Stimulated activated naive CD8-positive, alpha-beta T cell treated with anti-CD3 and anti-CD28 coated beads, Interleukin-15, Interleukin-2, amounts not matched to agents 100 U/mL and 50 U/mL, for 24 hours (primary cell): ENCODE data around the gene USHBP1.

Experiments used
- ATAC-seq: fragments of 150-1000 bp; cut with Tn5 transposase; one replicate; pipeline ENCODE4 v1.10.0; 2021
- DNase-seq: peaks from one replicate; pipeline ENCODE4 v3.0.0; 2021

USHBP1 gene

DNA sequence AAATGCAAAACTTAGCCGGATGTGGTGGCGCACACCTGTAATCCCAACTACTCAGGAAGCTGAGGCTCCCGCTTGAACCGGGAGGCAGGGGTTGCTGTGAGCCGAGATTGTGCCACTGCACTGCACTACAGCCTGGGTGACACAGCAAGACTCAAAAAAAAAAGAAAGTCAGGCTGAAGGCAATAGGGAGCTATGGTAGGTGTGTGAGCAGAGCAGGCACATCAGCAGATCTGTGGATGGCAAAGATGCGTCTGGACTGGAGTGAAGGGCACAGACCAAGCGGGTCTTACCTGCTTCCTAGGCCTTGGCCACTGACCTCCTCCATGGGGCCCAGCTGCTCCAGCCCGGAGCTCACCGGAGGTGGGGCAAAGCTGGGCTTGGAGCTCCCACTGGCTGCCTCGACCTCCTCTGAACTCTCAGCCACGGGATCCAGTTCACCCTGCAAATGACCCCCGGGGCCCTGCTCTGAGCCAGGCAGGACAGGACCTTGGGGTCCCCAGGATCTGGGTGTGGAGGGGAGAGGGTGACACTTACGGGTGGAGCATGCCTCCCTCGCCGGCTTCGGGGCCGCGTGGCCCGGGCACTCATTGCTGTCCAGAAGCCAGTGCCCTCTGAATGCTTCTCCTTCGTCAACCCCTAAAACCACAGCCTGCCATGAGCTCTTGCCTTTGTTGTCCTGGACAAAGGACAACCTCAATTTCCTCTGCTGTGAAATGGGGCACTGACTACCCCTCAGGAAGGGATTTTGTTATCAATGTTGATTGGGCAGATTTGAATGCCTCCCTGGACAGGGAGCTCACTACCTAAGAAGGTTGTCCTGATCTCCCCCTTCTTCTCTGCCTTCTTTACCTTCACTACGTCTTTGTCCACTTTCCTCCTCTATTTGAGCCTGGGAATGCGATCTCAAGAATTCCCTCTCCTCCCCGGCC lies 569 bp downstream of the USHBP1 start:
- ATAC-seq = no peak
- no peak for DNase-seq

DNA sequence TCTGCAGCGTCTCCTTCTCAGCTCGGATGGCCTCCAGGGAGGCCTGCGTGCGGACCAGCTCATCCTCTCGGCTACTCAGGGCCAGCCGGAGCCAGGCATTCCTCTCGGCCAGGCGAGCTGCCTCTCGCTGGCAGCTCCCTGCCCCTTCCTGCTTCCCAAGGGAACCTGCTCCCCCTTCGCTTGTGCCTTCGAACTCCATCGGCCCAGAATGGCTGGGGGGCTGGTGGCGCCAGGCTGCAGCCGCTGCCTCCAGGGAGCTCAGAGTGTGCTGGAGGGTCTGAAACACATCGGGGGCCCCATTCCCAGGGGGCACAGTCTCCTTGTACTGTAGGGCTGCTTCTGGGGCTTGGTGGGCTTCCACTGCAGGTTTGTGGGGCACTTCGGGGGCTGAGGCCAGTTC lies 2.0 kb downstream of the USHBP1 start:
- no peak for ATAC-seq
- no peak for DNase-seq

GRCh38 chr19:17260842-17261325 lies 3.7 kb downstream of the USHBP1 start:
- peak; percentile 93 for DNase-seq
- ATAC-seq = peak; percentile 99

DNA sequence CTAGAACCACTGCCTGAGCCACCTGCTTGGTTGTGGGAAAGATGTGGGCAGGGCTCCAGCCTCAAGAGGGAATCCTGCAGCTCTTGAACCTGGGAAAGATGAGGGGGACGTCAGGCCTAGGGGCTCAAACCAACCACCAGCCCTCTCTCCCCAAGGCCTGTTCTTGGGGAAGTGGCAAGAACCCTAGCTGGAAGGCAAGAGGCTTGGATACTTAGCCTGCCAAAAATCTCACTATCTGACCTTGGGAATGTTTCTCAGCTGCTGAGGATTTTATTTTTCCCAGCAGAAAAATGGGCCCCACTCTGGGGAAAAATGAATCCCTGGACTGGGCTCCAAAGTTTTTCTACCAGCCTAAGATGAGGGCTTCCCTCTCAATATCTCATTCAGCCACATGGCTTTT lies 4.6 kb downstream of the USHBP1 start:
- no peak for DNase-seq
- ATAC-seq = no peak

DNA sequence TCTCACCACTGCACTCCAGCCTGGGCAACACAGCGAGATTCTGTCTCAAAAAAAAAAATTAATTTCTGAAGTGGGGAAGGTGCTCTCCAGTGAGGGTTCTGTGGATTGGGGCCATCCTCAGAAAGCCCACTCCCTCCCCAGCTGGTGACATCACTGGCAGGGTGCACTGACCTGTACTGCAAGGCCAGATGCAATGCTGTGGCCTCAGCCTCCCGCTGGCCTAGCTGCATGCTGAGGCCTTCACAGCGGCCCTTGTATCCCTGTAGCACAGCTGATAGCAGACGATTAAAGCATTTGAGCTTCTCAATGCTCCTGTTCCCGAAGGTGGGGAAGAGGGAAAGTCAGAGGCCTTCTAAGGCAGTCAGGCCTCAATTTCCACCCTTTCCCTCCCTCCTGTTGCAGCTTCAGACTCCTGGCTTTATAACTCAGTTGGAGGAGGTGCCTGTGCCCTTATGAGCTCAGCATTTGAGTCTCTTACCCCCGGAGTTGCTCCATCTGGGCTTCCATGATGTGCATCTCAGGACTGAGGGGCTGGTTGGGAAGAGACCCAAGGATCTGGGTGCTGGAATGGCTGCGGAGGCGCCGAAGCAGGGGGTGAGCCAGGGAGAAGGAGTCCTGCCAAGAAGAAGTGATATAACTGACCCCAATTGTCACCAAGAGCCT lies 5.3 kb downstream of the USHBP1 start:
- DNase-seq = no peak
- ATAC-seq = no peak

- DNase-seq = no peak
- no peak for ATAC-seq
Observed at GRCh38 chr19:17256130-17256529, 8.4 kb downstream of the USHBP1 start.

DNA sequence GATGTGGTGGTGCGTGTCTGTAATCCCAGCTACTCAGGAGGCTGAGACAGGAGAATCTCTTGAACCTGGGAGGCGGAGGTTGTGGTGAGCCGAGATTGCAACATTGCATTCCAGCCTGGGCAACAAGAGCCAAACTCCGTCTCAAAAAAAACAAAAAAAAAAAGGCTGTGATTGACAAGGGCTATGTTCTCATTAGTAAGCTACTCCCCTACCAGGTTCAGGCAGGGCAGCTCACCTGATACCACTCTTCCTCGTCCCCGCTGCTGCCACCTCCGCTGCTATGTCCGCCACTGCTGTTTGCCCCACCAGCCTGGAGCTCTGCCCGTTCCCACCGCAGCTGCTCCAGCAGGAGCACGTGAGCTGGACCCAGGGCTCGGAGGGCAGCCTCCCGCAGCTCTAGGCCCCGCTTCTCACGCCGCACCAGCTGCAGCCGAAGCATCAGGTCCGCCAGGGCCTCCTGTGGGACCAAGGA lies 9.4 kb downstream of the USHBP1 start:
- ATAC-seq (no peak), DNase-seq (no peak)

DNA sequence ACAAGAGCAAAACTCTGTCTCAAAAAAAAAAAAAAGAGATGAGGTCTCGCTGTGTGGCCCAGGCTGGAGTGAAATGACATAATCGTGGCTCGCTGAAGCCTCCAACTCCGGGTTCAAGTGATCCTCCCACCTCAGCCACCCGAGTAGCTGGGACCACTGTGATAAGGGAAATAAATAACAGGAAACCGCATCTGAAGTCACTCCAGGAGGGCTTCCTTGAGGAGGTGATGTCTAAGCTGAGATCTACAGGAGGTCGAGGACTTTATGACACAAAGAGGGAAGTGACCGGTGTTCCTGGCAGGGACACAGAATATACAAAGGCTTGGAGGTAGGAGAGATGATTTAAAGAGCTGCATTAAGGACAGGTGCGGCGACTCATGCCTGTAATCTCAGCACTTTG lies 9.9 kb downstream of the USHBP1 start:
- ATAC-seq (no peak), DNase-seq (no peak)

DNA sequence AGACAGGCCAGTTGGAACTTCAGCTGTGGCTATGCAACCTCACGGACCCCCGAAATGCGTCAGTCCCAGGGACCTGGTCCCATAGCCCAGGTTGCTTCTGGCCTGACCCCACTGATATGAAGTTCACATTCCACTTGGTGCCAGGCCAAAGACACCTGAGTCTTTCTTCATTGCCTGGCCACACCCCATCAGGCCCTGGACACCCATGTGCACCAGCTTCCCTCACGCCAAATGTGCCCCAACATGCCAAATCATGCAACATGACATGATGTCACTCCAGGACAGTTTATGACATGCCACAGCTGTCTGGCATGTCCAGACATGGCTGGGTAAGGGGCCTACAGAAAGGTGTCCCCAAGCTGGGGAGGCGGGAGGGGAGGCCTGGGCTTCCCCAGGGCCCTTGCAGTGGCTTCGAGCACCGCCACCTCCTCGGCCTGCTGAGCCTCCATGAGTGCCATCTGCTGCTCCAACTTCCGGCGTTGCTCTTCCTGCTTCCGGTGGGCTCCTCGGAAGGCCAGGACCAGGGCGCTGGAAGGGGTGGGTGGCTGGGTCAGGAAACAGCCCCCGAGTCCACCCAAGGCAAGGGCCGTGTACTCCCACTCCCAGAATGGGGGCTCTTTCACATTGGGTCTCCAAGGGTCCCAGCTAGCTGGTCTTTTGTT lies 14.5 kb downstream of the USHBP1 start:
- ATAC-seq = no peak
- no peak for DNase-seq

GRCh38 chr19:17248011-17248776 lies 16.4 kb downstream of the USHBP1 start:
- DNase-seq (no peak), ATAC-seq (no peak)

DNA sequence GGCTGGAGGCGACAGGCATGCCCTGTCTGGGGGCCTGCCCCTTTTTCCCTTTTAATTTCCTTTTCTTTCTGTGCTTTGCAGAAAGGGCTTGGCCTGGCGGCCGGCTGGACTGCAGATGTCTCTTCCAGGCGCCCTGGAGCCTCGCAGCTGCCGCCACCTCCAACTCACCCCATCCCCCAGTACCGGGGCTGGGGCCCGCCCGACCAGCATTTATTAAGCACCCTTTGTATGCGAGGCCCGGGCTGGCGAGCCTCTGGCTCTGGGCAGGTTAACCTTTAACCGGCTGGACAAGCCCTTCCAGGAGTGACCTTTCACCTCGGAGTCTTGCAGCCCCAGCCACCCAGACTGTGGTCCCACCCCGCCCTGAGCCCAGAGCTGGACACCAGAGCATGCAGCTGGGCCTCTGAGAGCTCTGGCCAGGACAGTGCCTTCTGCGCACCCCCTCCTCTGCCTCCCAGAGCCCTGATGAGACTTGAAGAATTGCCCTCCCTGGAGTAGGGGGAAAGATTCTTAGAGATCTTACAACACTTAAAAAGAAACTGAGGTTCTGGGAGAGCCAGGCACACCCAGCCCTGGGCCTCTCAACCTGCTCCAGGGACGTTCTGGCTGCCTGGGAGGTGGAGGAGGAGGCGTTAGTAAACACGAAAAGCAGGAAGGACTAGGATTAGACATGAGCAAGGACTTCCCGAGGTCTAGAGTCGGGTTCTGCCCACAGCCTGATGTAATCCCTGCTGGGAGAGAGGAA lies 17.7 kb downstream of the USHBP1 start:
- DNase-seq (no peak), ATAC-seq (no peak)

GRCh38 chr19:17245535-17245984 lies 19.0 kb downstream of the USHBP1 start, which contains the start of gene NR2F6:
Gene NR2F6 (minus strand): TSS chr19:17245919. CDS start chr19:17245220, 699 bp downstream.
- no peak for ATAC-seq
- DNase-seq = no peak

GRCh38 chr19:17244618-17245534 lies 19.7 kb downstream of the USHBP1 start:
- DNase-seq (no peak), ATAC-seq (no peak)

DNA sequence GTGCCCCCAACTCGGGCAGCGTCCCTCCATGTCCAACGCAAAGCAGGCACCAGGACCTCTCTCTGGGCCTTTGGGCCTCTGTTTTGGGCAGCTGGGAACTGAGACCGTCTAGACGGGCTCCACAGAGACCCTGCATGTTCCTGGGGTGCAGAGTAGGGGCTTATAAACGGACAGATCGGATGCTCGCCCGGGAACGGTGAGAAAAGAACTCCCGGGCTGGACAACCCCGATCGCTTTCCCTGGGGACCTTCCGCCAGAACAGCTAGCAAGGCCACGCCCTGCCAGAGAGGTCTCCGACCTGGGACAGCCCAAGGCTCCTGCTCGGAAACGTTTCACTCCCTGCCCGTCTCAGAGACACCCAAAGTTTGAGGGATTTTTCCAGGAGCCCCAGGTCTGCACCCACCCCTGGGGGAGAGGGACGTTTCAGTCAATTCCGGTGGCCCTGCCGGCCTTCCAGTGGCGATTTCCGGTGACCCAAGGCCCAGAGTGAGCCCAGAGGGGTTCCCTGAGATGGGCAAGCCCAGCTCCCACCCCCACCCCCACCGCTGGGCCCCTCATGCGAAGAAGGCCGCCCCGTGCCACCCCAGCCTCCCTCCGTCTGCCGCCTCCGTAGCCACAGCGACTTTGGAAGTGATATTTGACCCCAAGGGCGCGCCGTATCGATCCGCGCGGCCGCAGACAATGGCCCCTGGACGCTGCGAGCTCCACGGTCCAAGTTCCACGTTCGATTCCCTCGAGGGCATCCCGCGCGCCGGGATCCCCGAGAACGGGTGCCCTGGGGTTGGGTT lies 20.5 kb downstream of the USHBP1 start:
- ATAC-seq (no peak), DNase-seq (no peak)

- no peak for ATAC-seq
Observed at GRCh38 chr19:17243211-17243829, 21.2 kb downstream of the USHBP1 start.

DNA sequence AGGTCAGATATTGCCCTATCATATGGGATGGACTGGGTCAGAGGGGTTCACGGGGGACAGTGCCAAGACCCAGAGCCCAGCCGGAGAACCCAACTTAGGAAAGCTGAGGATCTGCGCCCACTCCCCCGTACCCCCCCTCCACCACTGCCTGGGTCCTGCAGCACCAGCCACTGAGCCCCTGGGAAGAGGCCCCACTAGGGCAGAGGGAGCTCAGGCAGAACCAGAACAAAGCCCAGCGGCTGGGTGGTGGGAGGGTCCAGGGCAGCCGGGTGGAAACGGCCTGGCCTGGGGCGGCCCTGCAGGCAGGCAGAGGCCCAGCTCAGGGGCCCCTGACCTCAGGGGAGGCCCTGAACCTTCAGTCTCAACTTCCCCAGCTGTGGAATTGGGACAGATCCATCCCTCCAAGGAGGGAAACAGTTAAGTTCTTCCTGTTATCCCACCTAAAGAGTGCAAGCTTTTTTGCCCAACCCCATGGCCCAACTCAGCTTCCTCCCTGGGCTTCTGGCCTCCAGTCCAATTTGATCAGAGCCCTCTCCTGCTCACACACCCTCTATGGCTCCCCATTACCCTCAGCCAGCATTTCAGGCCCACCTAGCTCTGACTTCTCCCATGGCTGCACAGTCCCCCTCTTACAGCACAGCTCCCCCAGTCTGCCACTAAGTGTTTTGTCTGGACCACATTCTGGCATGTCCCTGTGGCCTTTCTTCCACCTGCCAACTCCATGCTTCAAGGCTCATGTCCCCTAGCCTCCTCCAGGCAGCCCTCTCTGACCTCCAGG lies 21.9 kb downstream of the USHBP1 start:
- no peak for DNase-seq
- no peak for ATAC-seq

More at GRCh38 chr19:17243211-17243829, 21.2 kb downstream of the USHBP1 start:
- DNase-seq = no peak

DNA sequence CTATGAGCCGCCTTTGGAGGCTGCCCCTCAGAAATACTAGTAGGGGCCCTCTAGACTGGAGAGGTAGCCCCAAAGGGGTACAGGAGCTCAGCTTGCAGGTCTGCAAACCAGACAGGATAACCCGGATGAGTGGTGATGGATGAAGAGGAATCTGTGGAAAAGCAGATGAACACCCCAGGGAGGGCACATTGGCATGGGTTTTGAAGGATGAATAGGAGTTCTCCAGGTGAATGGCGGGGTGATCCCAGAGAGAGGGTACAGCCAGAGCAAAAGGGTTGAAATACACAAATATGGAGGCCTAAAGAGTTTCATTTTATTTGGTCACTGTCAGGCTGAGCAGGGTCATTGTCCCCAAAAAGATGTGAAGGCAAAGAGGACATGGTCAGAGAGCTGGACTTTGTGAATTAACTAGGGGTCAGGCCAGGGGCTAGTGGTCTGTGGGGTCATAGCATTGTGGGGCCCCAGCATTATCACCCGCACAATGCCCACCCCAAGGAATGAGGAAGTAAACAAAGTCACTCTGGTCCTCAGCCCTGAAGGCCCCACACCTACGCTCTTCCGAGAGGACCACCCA lies 23.6 kb downstream of the USHBP1 start:
- ATAC-seq (no peak), DNase-seq (no peak)
